Measurements from ENCODE around the gene MAN2B2.

DNA sequence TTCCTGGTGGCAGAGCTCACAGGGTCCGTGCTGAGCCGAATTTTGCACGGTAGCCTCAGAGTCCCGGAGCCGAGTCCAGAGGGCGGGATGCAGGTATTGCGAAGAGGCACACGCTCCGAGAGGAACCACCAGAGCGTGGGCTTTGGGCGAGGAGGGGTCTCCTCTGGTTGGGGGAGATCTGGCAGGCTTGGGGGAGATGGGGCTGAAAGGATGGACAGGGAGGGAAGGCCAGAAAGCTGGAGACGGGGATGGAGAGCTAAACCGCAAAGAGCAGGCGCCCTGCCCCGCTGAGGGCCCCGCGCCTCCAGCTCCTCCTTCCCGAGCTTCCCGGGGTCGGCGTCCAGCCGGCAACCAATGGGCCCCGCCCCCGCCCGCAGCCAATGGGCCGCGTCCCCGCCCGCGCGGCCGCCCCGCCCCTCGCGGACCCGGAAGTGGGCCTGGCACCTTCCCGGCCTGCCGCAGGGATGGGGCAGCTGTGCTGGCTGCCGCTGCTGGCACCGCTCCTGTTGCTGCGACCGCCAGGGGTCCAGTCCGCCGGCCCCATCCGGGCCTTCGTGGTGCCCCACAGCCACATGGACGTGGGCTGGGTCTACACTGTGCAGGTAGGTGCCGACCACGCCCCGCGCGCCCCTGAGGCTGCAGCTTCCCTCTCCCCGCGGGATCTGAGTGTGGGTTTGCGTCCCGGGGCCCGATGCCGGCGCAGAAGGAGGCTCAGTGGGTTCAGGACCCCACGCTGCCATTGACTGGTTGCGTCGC lies at the start of gene MAN2B2:
- TF ChIP-seq, protein P1, sequence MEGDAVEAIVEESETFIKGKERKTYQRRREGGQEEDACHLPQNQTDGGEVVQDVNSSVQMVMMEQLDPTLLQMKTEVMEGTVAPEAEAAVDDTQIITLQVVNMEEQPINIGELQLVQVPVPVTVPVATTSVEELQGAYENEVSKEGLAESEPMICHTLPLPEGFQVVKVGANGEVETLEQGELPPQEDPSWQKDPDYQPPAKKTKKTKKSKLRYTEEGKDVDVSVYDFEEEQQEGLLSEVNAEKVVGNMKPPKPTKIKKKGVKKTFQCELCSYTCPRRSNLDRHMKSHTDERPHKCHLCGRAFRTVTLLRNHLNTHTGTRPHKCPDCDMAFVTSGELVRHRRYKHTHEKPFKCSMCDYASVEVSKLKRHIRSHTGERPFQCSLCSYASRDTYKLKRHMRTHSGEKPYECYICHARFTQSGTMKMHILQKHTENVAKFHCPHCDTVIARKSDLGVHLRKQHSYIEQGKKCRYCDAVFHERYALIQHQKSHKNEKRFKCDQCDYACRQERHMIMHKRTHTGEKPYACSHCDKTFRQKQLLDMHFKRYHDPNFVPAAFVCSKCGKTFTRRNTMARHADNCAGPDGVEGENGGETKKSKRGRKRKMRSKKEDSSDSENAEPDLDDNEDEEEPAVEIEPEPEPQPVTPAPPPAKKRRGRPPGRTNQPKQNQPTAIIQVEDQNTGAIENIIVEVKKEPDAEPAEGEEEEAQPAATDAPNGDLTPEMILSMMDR (IDR thresholded peaks at IDR 0.05), result no peak
- TF ChIP-seq POLR2AphosphoS5 (IDR thresholded peaks at IDR 0.05; ENCODE audit: low read depth, low read length), result peak; percentile 54
- peak; percentile 67; the same call in 1 of the 2 replicates for TF ChIP-seq SIN3A (IDR thresholded peaks at IDR 0.05; ENCODE audit: borderline replicate concordance, insufficient read depth, low read depth, low read length)
- TF ChIP-seq, protein P2, sequence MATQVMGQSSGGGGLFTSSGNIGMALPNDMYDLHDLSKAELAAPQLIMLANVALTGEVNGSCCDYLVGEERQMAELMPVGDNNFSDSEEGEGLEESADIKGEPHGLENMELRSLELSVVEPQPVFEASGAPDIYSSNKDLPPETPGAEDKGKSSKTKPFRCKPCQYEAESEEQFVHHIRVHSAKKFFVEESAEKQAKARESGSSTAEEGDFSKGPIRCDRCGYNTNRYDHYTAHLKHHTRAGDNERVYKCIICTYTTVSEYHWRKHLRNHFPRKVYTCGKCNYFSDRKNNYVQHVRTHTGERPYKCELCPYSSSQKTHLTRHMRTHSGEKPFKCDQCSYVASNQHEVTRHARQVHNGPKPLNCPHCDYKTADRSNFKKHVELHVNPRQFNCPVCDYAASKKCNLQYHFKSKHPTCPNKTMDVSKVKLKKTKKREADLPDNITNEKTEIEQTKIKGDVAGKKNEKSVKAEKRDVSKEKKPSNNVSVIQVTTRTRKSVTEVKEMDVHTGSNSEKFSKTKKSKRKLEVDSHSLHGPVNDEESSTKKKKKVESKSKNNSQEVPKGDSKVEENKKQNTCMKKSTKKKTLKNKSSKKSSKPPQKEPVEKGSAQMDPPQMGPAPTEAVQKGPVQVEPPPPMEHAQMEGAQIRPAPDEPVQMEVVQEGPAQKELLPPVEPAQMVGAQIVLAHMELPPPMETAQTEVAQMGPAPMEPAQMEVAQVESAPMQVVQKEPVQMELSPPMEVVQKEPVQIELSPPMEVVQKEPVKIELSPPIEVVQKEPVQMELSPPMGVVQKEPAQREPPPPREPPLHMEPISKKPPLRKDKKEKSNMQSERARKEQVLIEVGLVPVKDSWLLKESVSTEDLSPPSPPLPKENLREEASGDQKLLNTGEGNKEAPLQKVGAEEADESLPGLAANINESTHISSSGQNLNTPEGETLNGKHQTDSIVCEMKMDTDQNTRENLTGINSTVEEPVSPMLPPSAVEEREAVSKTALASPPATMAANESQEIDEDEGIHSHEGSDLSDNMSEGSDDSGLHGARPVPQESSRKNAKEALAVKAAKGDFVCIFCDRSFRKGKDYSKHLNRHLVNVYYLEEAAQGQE (IDR thresholded peaks at IDR 0.05; ENCODE audit: insufficient read depth in 1 of 2, low read depth in 2 of 2, low read length in 1 of 2), result no peak

Data from Panc1 (cell line).